Activated CD4-positive, alpha-beta T cell treated with anti-CD3 and anti-CD28 coated beads, Interleukin-2, amount 10 ng/mL, durations not matched to agents 24 days and 14 days (primary cell): ENCODE results near the gene METTL26. TPM values are rescaled to one million over a fixed set of nuclear protein-coding genes. Genes with fewer than 3 reads are reported as not detected.

ENCODE experiments used
- DNase-seq: peaks from one replicate; pipeline ENCODE4 v3.0.0; 2022
- H3K27ac Mint-ChIP-seq: one replicate; pipeline ENCODE4 v1.8.0; 2022; ENCODE audit warnings: mild to moderate bottlenecking, mixed read lengths
- H3K27me3 Mint-ChIP-seq: one replicate; pipeline ENCODE4 v1.8.0; 2022; ENCODE audit warnings: mixed read lengths
- H3K36me3 Mint-ChIP-seq: one replicate; pipeline ENCODE4 v1.8.0; 2022; ENCODE audit warnings: low read depth, mild to moderate bottlenecking, mixed read lengths
- H3K4me1 Mint-ChIP-seq: one replicate; pipeline ENCODE4 v1.8.0; 2021; ENCODE audit warnings: mixed read lengths
- H3K4me3 Mint-ChIP-seq: one replicate; pipeline ENCODE4 v1.8.0; 2022; ENCODE audit warnings: mild to moderate bottlenecking, moderate library complexity, mixed read lengths
- H3K9me3 Mint-ChIP-seq: one replicate; pipeline ENCODE4 v1.8.0; 2021; ENCODE audit warnings: mixed read lengths
- intact Hi-C: fragments of 100-400 bp; cut with micrococcal nuclease; formaldehyde crosslinking; loops from one replicate; pipeline ENCODE4 v1.15.1; 2023
- total RNA-seq: library from RNA; stranded (reverse); gene quantifications from 2 replicates; pipeline ENCODE4 v1.2.3, GENCODE V29; 2022

The METTL26 gene
- total RNA-seq, 1 donor from 2014 or later, result 153 TPM

GRCh38 chr16:592518-593306, 43.4 kb downstream of the METTL26 start:
- intact Hi-C loops, result no loop called here
- Mint-ChIP-seq H3K4me1 (peaks cover 18% of the 10 kb centered on the region), H3K9me3 (no peaks in the 10 kb centered on the region), H3K27ac (no peak overlapping the region), H3K27me3 (no peaks in the 10 kb centered on the region), H3K36me3 (peaks cover 13% of the 10 kb centered on the region), H3K4me3 (no peak overlapping the region)
- DNase-seq, result peak; percentile 54

- Mint-ChIP-seq H3K27me3 (no peaks in the 10 kb centered on the region), H3K27ac (no peak overlapping the region), H3K36me3 (peaks cover 14% of the 10 kb centered on the region), H3K4me3 (peak overlapping the region; percentile 92), H3K9me3 (no peaks in the 10 kb centered on the region), H3K4me1 (peaks cover 21% of the 10 kb centered on the region)
- intact Hi-C loops, result no loop called here
- no peak for DNase-seq
These were observed 44.1 kb downstream of the METTL26 start for GRCh38 chr16:591892-592517.

- DNase-seq, result peak; percentile 58
- intact Hi-C loops, result no loop called here
- peak overlapping the region; percentile 92 for H3K4me3 Mint-ChIP-seq
- H3K27me3 Mint-ChIP-seq, result no peaks in the 10 kb centered on the region
- peak overlapping the region; percentile 79 for H3K27ac Mint-ChIP-seq
- peaks cover 21% of the 10 kb centered on the region for H3K4me1 Mint-ChIP-seq
- H3K9me3 Mint-ChIP-seq, result no peaks in the 10 kb centered on the region
- H3K36me3 Mint-ChIP-seq, result peaks cover 11% of the 10 kb centered on the region
These were observed 44.9 kb downstream of the METTL26 start for GRCh38 chr16:591231-591630.

GRCh38 chr16:590815-591200, 45.3 kb downstream of the METTL26 start:
- DNase-seq, result no peak
- Mint-ChIP-seq H3K4me1 (peaks cover 19% of the 10 kb centered on the region), H3K36me3 (peaks cover 9% of the 10 kb centered on the region), H3K9me3 (no peaks in the 10 kb centered on the region), H3K27me3 (no peaks in the 10 kb centered on the region), H3K4me3 (peak overlapping the region; percentile 92), H3K27ac (peak overlapping the region; percentile 79)
- intact Hi-C loops, result no loop called here

GRCh38 chr16:590188-590814, 45.8 kb downstream of the METTL26 start:
- Mint-ChIP-seq H3K27me3 (no peaks in the 10 kb centered on the region), H3K4me3 (peak overlapping the region; percentile 92), H3K4me1 (peaks cover 19% of the 10 kb centered on the region), H3K36me3 (peaks cover 9% of the 10 kb centered on the region), H3K27ac (peak overlapping the region; percentile 79), H3K9me3 (no peaks in the 10 kb centered on the region)
- intact Hi-C loops, result no loop called here
- DNase-seq, result no peak

GRCh38 chr16:589658-590187, 46.4 kb downstream of the METTL26 start, which contains the start of gene RAB40C:
Gene RAB40C (plus strand): TSS chr16:590066. CDS start chr16:590292, 226 bp downstream.
- H3K9me3 Mint-ChIP-seq, result no peaks in the 10 kb centered on the region
- peak within 1 kb of the TSS; percentile 100 for H3K27ac Mint-ChIP-seq
- H3K4me1 Mint-ChIP-seq, result peaks cover 17% of the 10 kb centered on the region
- H3K4me3 Mint-ChIP-seq, result peak within 1 kb of the TSS; percentile 95
- intact Hi-C loops, result loop anchor here (1.0 to 2.0 kb wide), 5 partner anchors 20 to 164 kb away; partner anchors contain the start of genes CAPN15, METTL26, PIGQ and RAB11FIP3
- H3K36me3 Mint-ChIP-seq, result peaks cover 9% of the 10 kb centered on the region
- DNase-seq, result peak; percentile 99
- no peaks in the 10 kb centered on the region for H3K27me3 Mint-ChIP-seq

- Mint-ChIP-seq H3K27ac (peak overlapping the region; percentile 100), H3K9me3 (no peaks in the 10 kb centered on the region), H3K4me3 (peak overlapping the region; percentile 95), H3K36me3 (peaks cover 7% of the 10 kb centered on the region), H3K27me3 (no peaks in the 10 kb centered on the region), H3K4me1 (peaks cover 17% of the 10 kb centered on the region)
- intact Hi-C loops, result loop anchor here (1.0 to 2.0 kb wide), 5 partner anchors 20 to 164 kb away; partner anchors contain the start of genes CAPN15, METTL26, PIGQ and RAB11FIP3
- DNase-seq, result peak; percentile 99
These were observed 47.0 kb downstream of the METTL26 start for GRCh38 chr16:588889-589657.

GRCh38 chr16:588639-588888, 47.5 kb downstream of the METTL26 start:
- Mint-ChIP-seq H3K4me3 (peak overlapping the region; percentile 95), H3K27ac (peak overlapping the region; percentile 98), H3K27me3 (no peaks in the 10 kb centered on the region), H3K9me3 (no peaks in the 10 kb centered on the region), H3K36me3 (peaks cover 7% of the 10 kb centered on the region), H3K4me1 (peaks cover 16% of the 10 kb centered on the region)
- intact Hi-C loops, result loop anchor here (2.0 kb wide), 1 partner anchor 60 kb away; the partner anchor contains the start of gene WDR90
- peak; percentile 89 for DNase-seq

- Mint-ChIP-seq H3K27me3 (no peaks in the 10 kb centered on the region), H3K4me1 (peaks cover 12% of the 10 kb centered on the region), H3K9me3 (no peaks in the 10 kb centered on the region), H3K4me3 (peak overlapping the region; percentile 95), H3K36me3 (peaks cover 7% of the 10 kb centered on the region), H3K27ac (peak overlapping the region; percentile 91)
- intact Hi-C loops, result no loop called here
- DNase-seq, result no peak
These were observed 49.2 kb downstream of the METTL26 start for GRCh38 chr16:586645-587590.

- DNase-seq, result no peak
- Mint-ChIP-seq H3K36me3 (peaks cover 7% of the 10 kb centered on the region), H3K27ac (no peak overlapping the region), H3K4me1 (peaks cover 10% of the 10 kb centered on the region), H3K4me3 (no peak overlapping the region), H3K27me3 (no peaks in the 10 kb centered on the region), H3K9me3 (no peaks in the 10 kb centered on the region)
- intact Hi-C loops, result no loop called here
These were observed 50.0 kb downstream of the METTL26 start for GRCh38 chr16:586047-586644.

- Mint-ChIP-seq H3K9me3 (no peaks in the 10 kb centered on the region), H3K27me3 (no peaks in the 10 kb centered on the region), H3K4me1 (peaks cover 3% of the 10 kb centered on the region), H3K36me3 (peaks cover 5% of the 10 kb centered on the region), H3K4me3 (no peak overlapping the region), H3K27ac (no peak overlapping the region)
- no peak for DNase-seq
- intact Hi-C loops, result no loop called here
These were observed 50.8 kb downstream of the METTL26 start for GRCh38 chr16:585351-585750.
